ENCODE data around the gene TBCEL. TPM values are rescaled to one million over a fixed set of nuclear protein-coding genes. Genes with fewer than 3 reads are reported as not detected.

The TBCEL gene
- total RNA-seq, 1 donor from 2014 or later: 40.4 TPM

DNA sequence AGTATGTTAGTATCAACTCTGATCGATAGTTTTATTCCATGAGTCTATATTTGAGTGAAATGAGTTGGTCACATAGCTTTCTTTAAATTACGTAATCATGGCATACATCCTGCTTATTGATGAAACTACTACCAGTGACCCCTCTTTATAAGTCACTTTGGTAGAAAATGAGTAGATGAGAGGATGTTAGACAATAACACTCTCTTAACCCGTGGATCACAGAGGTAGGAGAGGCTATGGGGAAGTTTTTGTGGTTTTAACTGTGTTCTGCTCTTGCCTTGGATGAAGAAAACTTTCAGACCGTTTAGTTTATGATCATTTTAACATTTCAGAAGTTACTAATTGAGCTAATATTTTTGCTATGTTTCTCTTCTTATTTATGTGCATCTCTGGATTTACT is 34.0 kb downstream of the TBCEL start:
- no peak for DNase-seq (ENCODE audit: low spot score in 2 of 2)
- no peaks in the 10 kb centered on the region for H3K9me3 ChIP-seq
- no peak overlapping the region for H3K4me3 ChIP-seq
- no peaks in the 10 kb centered on the region for H3K27me3 ChIP-seq
- intact Hi-C loops (cut with DNase I): no loop called here
- H3K36me3 ChIP-seq: peaks cover 13 to 53% of the 10 kb centered on the region in 2 donors
- H3K27ac ChIP-seq: no peak overlapping the region
- TF ChIP-seq, protein P1, sequence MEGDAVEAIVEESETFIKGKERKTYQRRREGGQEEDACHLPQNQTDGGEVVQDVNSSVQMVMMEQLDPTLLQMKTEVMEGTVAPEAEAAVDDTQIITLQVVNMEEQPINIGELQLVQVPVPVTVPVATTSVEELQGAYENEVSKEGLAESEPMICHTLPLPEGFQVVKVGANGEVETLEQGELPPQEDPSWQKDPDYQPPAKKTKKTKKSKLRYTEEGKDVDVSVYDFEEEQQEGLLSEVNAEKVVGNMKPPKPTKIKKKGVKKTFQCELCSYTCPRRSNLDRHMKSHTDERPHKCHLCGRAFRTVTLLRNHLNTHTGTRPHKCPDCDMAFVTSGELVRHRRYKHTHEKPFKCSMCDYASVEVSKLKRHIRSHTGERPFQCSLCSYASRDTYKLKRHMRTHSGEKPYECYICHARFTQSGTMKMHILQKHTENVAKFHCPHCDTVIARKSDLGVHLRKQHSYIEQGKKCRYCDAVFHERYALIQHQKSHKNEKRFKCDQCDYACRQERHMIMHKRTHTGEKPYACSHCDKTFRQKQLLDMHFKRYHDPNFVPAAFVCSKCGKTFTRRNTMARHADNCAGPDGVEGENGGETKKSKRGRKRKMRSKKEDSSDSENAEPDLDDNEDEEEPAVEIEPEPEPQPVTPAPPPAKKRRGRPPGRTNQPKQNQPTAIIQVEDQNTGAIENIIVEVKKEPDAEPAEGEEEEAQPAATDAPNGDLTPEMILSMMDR (IDR thresholded peaks at IDR 0.05): no peak
- no peaks in the 10 kb centered on the region for H3K4me1 ChIP-seq

DNA sequence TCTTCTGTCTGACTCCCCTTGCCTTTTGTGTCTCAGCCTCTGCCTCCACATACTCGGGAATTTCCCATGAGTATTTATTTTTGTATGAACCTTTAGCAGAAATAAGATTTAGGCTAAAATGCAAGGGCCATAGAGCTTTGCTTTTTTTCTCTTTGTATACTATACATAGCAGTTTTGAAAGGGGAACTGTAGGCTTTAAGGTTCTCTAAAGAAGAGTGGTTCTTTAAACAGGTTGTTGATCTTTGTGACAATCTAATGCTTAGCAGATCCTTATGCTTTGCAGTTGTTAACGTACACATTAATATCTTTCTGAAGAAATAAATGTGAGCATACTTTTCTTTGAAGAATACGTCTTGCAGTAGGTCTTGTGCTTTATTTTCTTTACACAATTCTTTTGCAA is 35.0 kb downstream of the TBCEL start:
- Histone ChIP-seq H3K9me3 (no peaks in the 10 kb centered on the region), H3K27ac (no peak overlapping the region), H3K27me3 (no peaks in the 10 kb centered on the region), H3K36me3 (peaks cover 7 to 55% of the 10 kb centered on the region in 2 donors), H3K4me1 (no peaks in the 10 kb centered on the region), H3K4me3 (no peak overlapping the region)
- TF ChIP-seq, protein P1 (IDR thresholded peaks at IDR 0.05): no peak
- intact Hi-C loops (cut with DNase I): no loop called here
- no peak for DNase-seq (ENCODE audit: low spot score in 2 of 2)

DNA sequence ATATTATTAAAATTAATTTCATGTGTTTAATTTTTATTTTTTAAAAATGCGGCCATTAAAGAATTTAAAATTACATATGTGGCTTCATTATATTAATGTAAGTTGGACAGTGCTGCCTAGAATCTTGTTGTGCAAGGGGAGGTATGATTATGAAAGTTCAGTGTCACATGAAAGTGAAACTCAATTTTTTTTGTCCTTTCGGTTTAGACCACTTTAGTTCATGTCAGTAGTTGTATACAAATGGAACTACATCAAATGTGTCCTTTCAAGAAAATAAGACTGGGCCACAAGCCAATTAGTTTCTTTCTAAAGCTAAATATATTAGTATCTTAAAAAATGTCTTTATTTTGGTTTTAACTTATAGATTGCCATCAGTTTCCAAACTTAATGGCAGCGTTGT is 35.7 kb downstream of the TBCEL start:
- Histone ChIP-seq H3K4me3 (no peak overlapping the region), H3K9me3 (no peaks in the 10 kb centered on the region), H3K27ac (no peak overlapping the region), H3K4me1 (no peaks in the 10 kb centered on the region), H3K27me3 (no peaks in the 10 kb centered on the region), H3K36me3 (peaks cover 7 to 51% of the 10 kb centered on the region in 2 donors)
- TF ChIP-seq, protein P1 (IDR thresholded peaks at IDR 0.05): no peak
- intact Hi-C loops (cut with DNase I): no loop called here
- no peak for DNase-seq (ENCODE audit: low spot score in 2 of 2)

DNA sequence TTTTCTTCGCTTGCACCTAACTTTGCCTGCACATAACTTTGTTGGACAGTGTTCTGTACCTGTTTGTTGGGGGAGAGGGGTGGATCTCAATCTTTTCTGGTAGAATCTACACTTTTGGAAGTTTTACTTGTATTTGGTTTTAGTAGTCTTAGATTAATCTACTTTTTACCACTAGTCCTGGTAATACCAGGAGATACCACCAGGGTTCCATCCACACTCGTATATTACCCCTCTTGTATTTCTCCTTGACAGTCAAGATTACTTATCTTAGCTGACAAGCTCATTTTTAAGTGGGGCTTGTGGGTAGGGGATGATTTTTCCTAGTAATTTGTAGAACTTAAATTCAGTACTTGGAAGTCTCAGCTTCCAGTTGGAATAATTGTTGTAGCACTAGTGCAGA is 39.8 kb downstream of the TBCEL start:
- peaks cover 15 to 37% of the 10 kb centered on the region in 2 donors for H3K36me3 ChIP-seq
- TF ChIP-seq, protein P1 (IDR thresholded peaks at IDR 0.05): no peak
- no peak overlapping the region for H3K27ac ChIP-seq
- H3K9me3 ChIP-seq: no peaks in the 10 kb centered on the region
- intact Hi-C loops (cut with DNase I): no loop called here
- H3K4me1 ChIP-seq: no peaks in the 10 kb centered on the region
- no peaks in the 10 kb centered on the region for H3K27me3 ChIP-seq
- no peak overlapping the region for H3K4me3 ChIP-seq
- DNase-seq (ENCODE audit: low spot score in 2 of 2): no peak

DNA sequence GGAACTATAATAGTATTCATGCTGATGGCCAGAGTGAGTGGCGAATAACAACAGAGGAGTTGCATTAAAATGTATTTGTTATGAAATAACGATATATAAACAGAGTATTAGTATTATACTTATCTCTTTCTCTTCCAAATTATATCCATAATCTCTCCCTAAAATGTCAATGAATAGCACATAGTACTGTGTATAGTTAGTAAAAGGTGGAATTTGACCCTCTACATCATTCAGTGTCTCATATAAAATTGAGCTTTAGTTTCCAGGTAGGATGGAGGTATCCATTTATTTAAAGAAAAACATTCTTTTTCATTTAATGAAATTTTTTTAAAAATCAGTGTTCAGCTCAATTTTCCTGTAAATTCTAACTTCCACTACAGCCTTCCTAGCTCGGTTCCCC is 42.7 kb downstream of the TBCEL start:
- no peak for DNase-seq (ENCODE audit: low spot score in 2 of 2)
- Histone ChIP-seq H3K27me3 (no peaks in the 10 kb centered on the region), H3K27ac (no peak overlapping the region), H3K4me3 (no peak overlapping the region), H3K4me1 (peaks cover 0 to under 1% of the 10 kb centered on the region in 2 donors), H3K9me3 (no peaks in the 10 kb centered on the region), H3K36me3 (peaks cover 12 to 27% of the 10 kb centered on the region in 2 donors)
- TF ChIP-seq, protein P1 (IDR thresholded peaks at IDR 0.05): no peak
- intact Hi-C loops (cut with DNase I): no loop called here

DNA sequence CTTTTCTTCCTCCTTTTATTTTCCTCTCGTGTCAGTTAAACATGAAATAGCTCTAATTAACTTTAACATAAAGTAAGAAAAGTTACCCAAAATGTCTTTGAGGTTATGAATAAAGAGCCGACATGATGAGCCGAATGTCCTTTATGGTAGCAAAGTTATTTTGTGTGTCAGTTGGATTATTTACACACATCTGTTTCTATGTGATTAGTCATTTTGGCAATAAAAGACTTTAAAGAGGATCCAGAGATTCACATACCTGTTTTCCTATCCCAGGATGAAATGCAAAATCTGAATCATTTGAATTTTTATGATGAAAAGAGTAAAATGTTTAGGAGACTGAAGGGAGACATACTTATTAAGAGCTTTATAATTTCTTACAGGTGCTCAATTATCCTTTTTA is 43.1 kb downstream of the TBCEL start:
- no peak overlapping the region for H3K4me3 ChIP-seq
- intact Hi-C loops (cut with DNase I): no loop called here
- H3K9me3 ChIP-seq: no peaks in the 10 kb centered on the region
- H3K4me1 ChIP-seq: peaks cover 0 to 4% of the 10 kb centered on the region in 2 donors
- TF ChIP-seq, protein P1 (IDR thresholded peaks at IDR 0.05): no peak
- peaks cover 11 to 26% of the 10 kb centered on the region in 2 donors for H3K36me3 ChIP-seq
- no peak for DNase-seq (ENCODE audit: low spot score in 2 of 2)
- H3K27ac ChIP-seq: no peak overlapping the region
- H3K27me3 ChIP-seq: no peaks in the 10 kb centered on the region

All from ascending aorta (tissue), 2 donors.